CD14-positive monocyte (primary cell): ENCODE data around the gene ARID1B. TPM values are rescaled to one million over a fixed set of nuclear protein-coding genes. Genes with fewer than 3 reads are reported as not detected.

ENCODE experiments used
- DNase-seq, 3 donors: peaks; one replicate each; pipeline ENCODE4 v3.0.0-alpha.2; 2011 to 2022
- H2AFZ ChIP-seq: 2 replicates; pipeline ENCODE4 v1.6.0; 2012; ENCODE audit warnings: mild to moderate bottlenecking, low read depth, low read length, inconsistent platforms; ENCODE audit not compliant: insufficient read depth, poor library complexity, severe bottlenecking
- H3K27ac ChIP-seq, 2 donors: 1 replicate in 1 of 2; 2 replicates in 1 of 2; pipeline ENCODE4 v1.5.1; 2012 to 2013; ENCODE audit warnings: low read length in 2 of 2, control low read depth in 1 of 2, inconsistent platforms in 1 of 2, low read depth in 1 of 2, mild to moderate bottlenecking in 1 of 2
- H3K27me3 ChIP-seq, 2 donors: one replicate each; pipeline versions ENCODE4 v1.6.0 to v1.6.1; 2011 to 2013; ENCODE audit warnings: low read length in 2 of 2; ENCODE audit not compliant: control insufficient read depth in 2 of 2, insufficient read depth in 2 of 2
- H3K36me3 ChIP-seq, 2 donors: replicated peaks in 1 of 2; 1 replicate in 1 of 2; 2 replicates in 1 of 2; pipeline versions ENCODE4 v1.5.1 to v1.6.1; 2012 to 2013; ENCODE audit warnings: low read length in 2 of 2, control low read depth in 1 of 2, inconsistent platforms in 1 of 2, mild to moderate bottlenecking in 1 of 2; ENCODE audit not compliant: insufficient read depth in 2 of 2, control insufficient read depth in 1 of 2
- H3K4me1 ChIP-seq, 2 donors: 1 replicate in 1 of 2; 2 replicates in 1 of 2; pipeline versions ENCODE4 v1.5.1 to v1.6.1; 2012 to 2013; ENCODE audit warnings: low read length in 2 of 2, control low read depth in 1 of 2, inconsistent platforms in 1 of 2, mild to moderate bottlenecking in 1 of 2, moderate library complexity in 1 of 2; ENCODE audit not compliant: insufficient read depth in 2 of 2, control insufficient read depth in 1 of 2
- H3K4me2 ChIP-seq: replicated peaks from 2 replicates; pipeline ENCODE3; 2012; ENCODE audit warnings: low read length, moderate library complexity, mild to moderate bottlenecking; ENCODE audit not compliant: poor library complexity, severe bottlenecking; ENCODE audit errors: extremely low read depth
- H3K4me3 ChIP-seq, 3 experiments: fragments of 200-600 bp in 1 of 3; sonication (generic) in 1 of 3; replicated peaks in 1 of 3; 1 replicate in 2 of 3; 2 replicates in 1 of 3; pipeline ENCODE4 v1.5.1; 2011 to 2013; ENCODE audit warnings: low read length in 3 of 3, mild to moderate bottlenecking in 3 of 3, control low read depth in 2 of 3, low read depth in 2 of 3, inconsistent platforms in 1 of 3, moderate library complexity in 1 of 3
- H3K79me2 ChIP-seq: 2 replicates; pipeline ENCODE4 v1.6.0; 2012; ENCODE audit warnings: mild to moderate bottlenecking, control low read depth, inconsistent platforms, low read length, moderate library complexity; ENCODE audit not compliant: insufficient read depth
- H3K9ac ChIP-seq: 2 replicates; pipeline ENCODE4 v1.6.0; 2017; ENCODE audit warnings: low read length, mild to moderate bottlenecking; ENCODE audit not compliant: insufficient read depth, poor library complexity, severe bottlenecking
- H3K9me3 ChIP-seq, 2 donors: replicated peaks in 1 of 2; 1 replicate in 1 of 2; 2 replicates in 1 of 2; pipeline versions ENCODE4 v1.5.1 to v1.6.1; 2012 to 2013; ENCODE audit warnings: low read length in 2 of 2, control low read depth in 1 of 2; ENCODE audit not compliant: control insufficient read depth in 1 of 2, insufficient read depth in 1 of 2
- H4K20me1 ChIP-seq: 2 replicates; pipeline ENCODE4 v1.6.0; 2012; ENCODE audit warnings: mild to moderate bottlenecking, low read length, control low read depth, moderate library complexity; ENCODE audit not compliant: insufficient read depth
- H3K27ac Mint-ChIP-seq, 7 donors: one replicate each; pipeline ENCODE4 v1.8.0; 2020; ENCODE audit warnings: mild to moderate bottlenecking in 7 of 7, mixed read lengths in 7 of 7, moderate library complexity in 6 of 7, inconsistent platforms in 2 of 7
- H3K27me3 Mint-ChIP-seq, 3 donors: one replicate each; pipeline ENCODE4 v1.8.0; 2021 to 2022; ENCODE audit warnings: low read depth in 3 of 3, mild to moderate bottlenecking in 3 of 3, mixed read lengths in 3 of 3, moderate library complexity in 3 of 3, inconsistent platforms in 1 of 3
- H3K36me3 Mint-ChIP-seq, 2 donors: one replicate each; pipeline ENCODE4 v1.8.0; 2020; ENCODE audit warnings: mixed read lengths in 2 of 2, inconsistent platforms in 1 of 2, mild to moderate bottlenecking in 1 of 2
- H3K4me1 Mint-ChIP-seq: one replicate; pipeline ENCODE4 v1.8.0; 2020; ENCODE audit warnings: mild to moderate bottlenecking, mixed read lengths
- H3K4me3 Mint-ChIP-seq, 2 donors: one replicate each; pipeline ENCODE4 v1.8.0; 2020; ENCODE audit warnings: mild to moderate bottlenecking in 2 of 2, mixed read lengths in 2 of 2, moderate library complexity in 1 of 2
- H3K9me3 Mint-ChIP-seq, 7 donors: one replicate each; pipeline ENCODE4 v1.8.0; 2020 to 2022; ENCODE audit warnings: mixed read lengths in 7 of 7, mild to moderate bottlenecking in 6 of 7, moderate library complexity in 6 of 7, inconsistent platforms in 2 of 7
- WGBS: methylation state at CpG from one replicate; pipeline ENCODE4 v1.1.5; 2013; ENCODE audit warnings: missing lambda C conversion rate; ENCODE audit not compliant: insufficient coverage; 5-methylcytosine and 5-hydroxymethylcytosine counted together
- intact Hi-C, 2 donors: fragments of 100-400 bp; cut with micrococcal nuclease; formaldehyde crosslinking; loops; one replicate each; pipeline versions ENCODE4 v1.15.0 to v1.15.1; 2023
- polyA plus RNA-seq, 3 donors: library from polyadenylated mRNA; depleted of rRNA in 1 of 3; unstranded in 2 of 3; stranded (reverse) in 1 of 3; fragments of 300-500 nt in 2 of 3; fragments of >200 nt in 1 of 3; fragmentation: Illumina TruSeq in 2 of 3; gene quantifications; 1 replicate in 2 of 3; 2 replicates in 1 of 3; pipeline ENCODE4 v1.2.3, GENCODE V29; 2012 to 2021
- TF ChIP-seq, protein P1 (sequence below): fragments of 200-600 bp; IDR thresholded peaks from one replicate; pipeline ENCODE4 v1.8.0; 2022; ENCODE audit warnings: antibody characterized with exemption, mild to moderate bottlenecking

Gene ARID1B
- polyA plus RNA-seq, 3 donors, result 3.2 to 22.1 (median 3.8) TPM

DNA sequence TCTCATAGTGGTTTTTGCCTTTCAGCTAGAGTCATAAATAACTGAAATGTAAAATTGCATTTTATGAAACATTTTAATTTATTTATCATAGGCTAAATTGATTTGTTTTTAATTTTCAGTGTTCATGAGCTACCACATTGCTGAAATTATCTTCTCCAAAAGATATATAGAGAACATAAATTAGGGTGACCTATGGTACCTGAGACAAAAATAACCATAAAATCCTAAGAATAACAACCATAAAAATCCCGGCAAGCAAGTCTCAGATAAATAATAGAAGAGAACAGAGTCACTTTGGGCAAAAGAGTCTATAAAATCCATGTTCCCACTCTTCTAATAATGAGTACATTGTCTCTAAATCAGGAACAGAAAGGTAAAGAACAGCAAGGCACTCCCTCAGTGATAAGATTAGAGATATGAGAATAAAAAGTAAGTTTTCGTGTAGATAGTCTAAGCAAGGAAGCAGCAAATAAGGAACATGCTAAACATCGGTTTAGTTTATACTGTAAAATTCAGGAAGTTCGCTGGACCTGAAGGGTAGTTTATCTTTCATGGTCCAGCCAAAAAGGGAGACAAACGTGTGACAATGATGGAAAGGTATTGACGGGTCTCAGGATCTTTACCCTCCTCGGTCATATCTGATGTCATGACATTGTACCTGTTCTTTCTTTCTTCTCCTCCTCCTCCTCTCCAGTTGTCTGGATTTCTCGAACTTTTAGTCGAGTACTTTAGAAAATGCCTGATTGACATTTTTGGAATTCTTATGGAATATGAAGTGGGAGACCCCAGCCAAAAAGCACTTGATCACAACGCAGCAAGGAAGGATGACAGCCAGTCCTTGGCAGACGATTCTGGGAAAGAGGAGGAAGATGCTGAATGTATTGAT, 428.5 kb downstream of the ARID1B start:
- DNase-seq, result no peak
- no peak overlapping the region for H3K9ac ChIP-seq
- H3K27ac Mint-ChIP-seq, result no peak overlapping the region

DNA sequence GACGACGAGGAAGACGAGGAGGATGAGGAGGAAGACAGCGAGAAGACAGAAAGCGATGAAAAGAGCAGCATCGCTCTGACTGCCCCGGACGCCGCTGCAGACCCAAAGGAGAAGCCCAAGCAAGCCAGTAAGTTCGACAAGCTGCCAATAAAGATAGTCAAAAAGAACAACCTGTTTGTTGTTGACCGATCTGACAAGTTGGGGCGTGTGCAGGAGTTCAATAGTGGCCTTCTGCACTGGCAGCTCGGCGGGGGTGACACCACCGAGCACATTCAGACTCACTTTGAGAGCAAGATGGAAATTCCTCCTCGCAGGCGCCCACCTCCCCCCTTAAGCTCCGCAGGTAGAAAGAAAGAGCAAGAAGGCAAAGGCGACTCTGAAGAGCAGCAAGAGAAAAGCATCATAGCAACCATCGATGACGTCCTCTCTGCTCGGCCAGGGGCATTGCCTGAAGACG, 429.2 kb downstream of the ARID1B start:
- H3K9me3 Mint-ChIP-seq, result no peaks in the 10 kb centered on the region
- 98% methylated on average over 23 of the region's 23 CpGs for WGBS
- H3K36me3 ChIP-seq, result peaks cover 56 to 66% of the 10 kb centered on the region in 2 donors

More for the DNA sequence above, 428.5 kb downstream of the ARID1B start:
- intact Hi-C loops, result no loop called here
- H3K9me3 Mint-ChIP-seq, result no peaks in the 10 kb centered on the region
- TF ChIP-seq, protein P1, sequence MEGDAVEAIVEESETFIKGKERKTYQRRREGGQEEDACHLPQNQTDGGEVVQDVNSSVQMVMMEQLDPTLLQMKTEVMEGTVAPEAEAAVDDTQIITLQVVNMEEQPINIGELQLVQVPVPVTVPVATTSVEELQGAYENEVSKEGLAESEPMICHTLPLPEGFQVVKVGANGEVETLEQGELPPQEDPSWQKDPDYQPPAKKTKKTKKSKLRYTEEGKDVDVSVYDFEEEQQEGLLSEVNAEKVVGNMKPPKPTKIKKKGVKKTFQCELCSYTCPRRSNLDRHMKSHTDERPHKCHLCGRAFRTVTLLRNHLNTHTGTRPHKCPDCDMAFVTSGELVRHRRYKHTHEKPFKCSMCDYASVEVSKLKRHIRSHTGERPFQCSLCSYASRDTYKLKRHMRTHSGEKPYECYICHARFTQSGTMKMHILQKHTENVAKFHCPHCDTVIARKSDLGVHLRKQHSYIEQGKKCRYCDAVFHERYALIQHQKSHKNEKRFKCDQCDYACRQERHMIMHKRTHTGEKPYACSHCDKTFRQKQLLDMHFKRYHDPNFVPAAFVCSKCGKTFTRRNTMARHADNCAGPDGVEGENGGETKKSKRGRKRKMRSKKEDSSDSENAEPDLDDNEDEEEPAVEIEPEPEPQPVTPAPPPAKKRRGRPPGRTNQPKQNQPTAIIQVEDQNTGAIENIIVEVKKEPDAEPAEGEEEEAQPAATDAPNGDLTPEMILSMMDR, result no peak
- 82% methylated on average over 4 of the region's 11 CpGs for WGBS
- no peak overlapping the region for H3K4me3 Mint-ChIP-seq
- Histone ChIP-seq H3K4me3 (no peak overlapping the region), H3K4me1 (no peaks in the 10 kb centered on the region), H3K36me3 (peaks cover 63 to 73% of the 10 kb centered on the region in 2 donors), H3K27me3 (no peaks in the 10 kb centered on the region), H3K4me2 (no peak overlapping the region), H3K79me2 (no peaks in the 10 kb centered on the region), H3K27ac (no peak overlapping the region), H4K20me1 (no peaks in the 10 kb centered on the region), H3K9me3 (no peaks in the 10 kb centered on the region), H2AFZ (no peak overlapping the region)
- H3K4me1 Mint-ChIP-seq, result no peaks in the 10 kb centered on the region
- H3K36me3 Mint-ChIP-seq, result peaks cover 63 to 71% of the 10 kb centered on the region in 2 donors
- no peaks in the 10 kb centered on the region for H3K27me3 Mint-ChIP-seq

More for the DNA sequence above, 429.2 kb downstream of the ARID1B start:
- TF ChIP-seq, protein P1, result no peak
- peaks cover 59 to 64% of the 10 kb centered on the region in 2 donors for H3K36me3 Mint-ChIP-seq
- Histone ChIP-seq H3K27me3 (no peaks in the 10 kb centered on the region), H3K9ac (no peak overlapping the region), H3K4me1 (no peaks in the 10 kb centered on the region), H4K20me1 (no peaks in the 10 kb centered on the region), H3K27ac (no peak overlapping the region), H3K79me2 (no peaks in the 10 kb centered on the region), H2AFZ (no peak overlapping the region), H3K9me3 (no peaks in the 10 kb centered on the region), H3K4me3 (no peak overlapping the region), H3K4me2 (no peak overlapping the region)
- no peak overlapping the region for H3K27ac Mint-ChIP-seq
- intact Hi-C loops, result no loop called here
- no peak overlapping the region for H3K4me3 Mint-ChIP-seq
- no peak for DNase-seq
- no peaks in the 10 kb centered on the region for H3K4me1 Mint-ChIP-seq
- H3K27me3 Mint-ChIP-seq, result no peaks in the 10 kb centered on the region
